Activated naive CD4-positive, alpha-beta T cell treated with anti-CD3 and anti-CD28 coated beads, Interleukin-2, amount 50 U/mL, for 24 hours (primary cell): Measurements from ENCODE around the gene LHX6.

ENCODE experiments used
- H3K27ac Mint-ChIP-seq: one replicate; pipeline ENCODE4 v1.8.0; 2021; ENCODE audit warnings: mild to moderate bottlenecking, mixed read lengths
- H3K27me3 Mint-ChIP-seq: one replicate; pipeline ENCODE4 v1.8.0; 2021; ENCODE audit warnings: mixed read lengths
- H3K36me3 Mint-ChIP-seq: one replicate; pipeline ENCODE4 v1.8.0; 2021; ENCODE audit warnings: mixed read lengths
- H3K4me1 Mint-ChIP-seq: one replicate; pipeline ENCODE4 v1.8.0; 2021; ENCODE audit warnings: mixed read lengths
- H3K4me3 Mint-ChIP-seq: one replicate; pipeline ENCODE4 v1.8.0; 2021; ENCODE audit warnings: mild to moderate bottlenecking, mixed read lengths
- H3K9me3 Mint-ChIP-seq: one replicate; pipeline ENCODE4 v1.8.0; 2021; ENCODE audit warnings: mixed read lengths

LHX6 gene

GRCh38 chr9:122228568-122229484, at the start of gene LHX6:
TSS of gene LHX6 (minus strand) at chr9:122228957. CDS start at chr9:122228740, 217 bp downstream.
- H3K27ac Mint-ChIP-seq, result no peak within 1 kb of the TSS

GRCh38 chr9:122277285-122277897, 48.6 kb upstream of the LHX6 start:
- Mint-ChIP-seq H3K27ac (no peak overlapping the region), H3K4me3 (no peak overlapping the region), H3K36me3 (peaks cover 40% of the 10 kb centered on the region), H3K9me3 (no peaks in the 10 kb centered on the region), H3K27me3 (no peaks in the 10 kb centered on the region), H3K4me1 (peaks cover 47% of the 10 kb centered on the region)

More at GRCh38 chr9:122228568-122229484, at the start of gene LHX6:
- Mint-ChIP-seq H3K36me3 (no peaks in the 10 kb centered on the region), H3K4me3 (peak within 1 kb of the TSS; percentile 19), H3K4me1 (peaks cover 4% of the 10 kb centered on the region), H3K9me3 (no peaks in the 10 kb centered on the region), H3K27me3 (peaks cover 19% of the 10 kb centered on the region)

GRCh38 chr9:122276096-122276495, 47.3 kb upstream of the LHX6 start:
- H3K9me3 Mint-ChIP-seq, result no peaks in the 10 kb centered on the region
- H3K4me3 Mint-ChIP-seq, result no peak overlapping the region
- H3K4me1 Mint-ChIP-seq, result peaks cover 57% of the 10 kb centered on the region
- no peaks in the 10 kb centered on the region for H3K27me3 Mint-ChIP-seq
- no peak overlapping the region for H3K27ac Mint-ChIP-seq
- peaks cover 37% of the 10 kb centered on the region for H3K36me3 Mint-ChIP-seq

- no peaks in the 10 kb centered on the region for H3K9me3 Mint-ChIP-seq
- H3K4me3 Mint-ChIP-seq, result peak overlapping the region; percentile 5
- H3K4me1 Mint-ChIP-seq, result peaks cover 54% of the 10 kb centered on the region
- H3K27ac Mint-ChIP-seq, result no peak overlapping the region
- H3K36me3 Mint-ChIP-seq, result peaks cover 34% of the 10 kb centered on the region
- no peaks in the 10 kb centered on the region for H3K27me3 Mint-ChIP-seq
These were observed 45.3 kb upstream of the LHX6 start for GRCh38 chr9:122274055-122274454.

- Mint-ChIP-seq H3K36me3 (peaks cover 17% of the 10 kb centered on the region), H3K9me3 (no peaks in the 10 kb centered on the region), H3K4me3 (no peak overlapping the region), H3K4me1 (peaks cover 66% of the 10 kb centered on the region), H3K27ac (no peak overlapping the region), H3K27me3 (no peaks in the 10 kb centered on the region)
These were observed 39.5 kb upstream of the LHX6 start for GRCh38 chr9:122268041-122268814.

GRCh38 chr9:122265149-122265915, 36.6 kb upstream of the LHX6 start:
- Mint-ChIP-seq H3K4me1 (peaks cover 65% of the 10 kb centered on the region), H3K9me3 (no peaks in the 10 kb centered on the region)

GRCh38 chr9:122264360-122265148, 35.8 kb upstream of the LHX6 start, which contains the start of the genes MRRF and RBM18:
TSS of gene MRRF (plus strand) at chr9:122264882. CDS start at chr9:122270892, 6,010 bp downstream.
TSS of gene RBM18 (minus strand) at chr9:122264840. CDS start at chr9:122261492, 3,348 bp downstream.
- Mint-ChIP-seq H3K27ac (peak within 1 kb of the TSS; percentile 99), H3K4me3 (peak within 1 kb of the TSS; percentile 99), H3K4me1 (peaks cover 64% of the 10 kb centered on the region), H3K9me3 (no peaks in the 10 kb centered on the region), H3K27me3 (no peaks in the 10 kb centered on the region), H3K36me3 (peaks cover 3% of the 10 kb centered on the region)

More at GRCh38 chr9:122265149-122265915, 36.6 kb upstream of the LHX6 start:
- H3K27ac Mint-ChIP-seq, result peak overlapping the region; percentile 99
- H3K36me3 Mint-ChIP-seq, result peaks cover 3% of the 10 kb centered on the region
- no peaks in the 10 kb centered on the region for H3K27me3 Mint-ChIP-seq
- H3K4me3 Mint-ChIP-seq, result peak overlapping the region; percentile 99

GRCh38 chr9:122263699-122264349, 35.1 kb upstream of the LHX6 start:
- H3K4me1 Mint-ChIP-seq, result peaks cover 64% of the 10 kb centered on the region
- H3K36me3 Mint-ChIP-seq, result peaks cover 3% of the 10 kb centered on the region
- H3K27me3 Mint-ChIP-seq, result no peaks in the 10 kb centered on the region

GRCh38 chr9:122262073-122262472, 33.3 kb upstream of the LHX6 start:
- Mint-ChIP-seq H3K4me1 (peaks cover 56% of the 10 kb centered on the region), H3K27ac (no peak overlapping the region), H3K4me3 (peak overlapping the region; percentile 52), H3K27me3 (no peaks in the 10 kb centered on the region), H3K9me3 (no peaks in the 10 kb centered on the region), H3K36me3 (peaks cover 9% of the 10 kb centered on the region)

More at GRCh38 chr9:122263699-122264349, 35.1 kb upstream of the LHX6 start:
- no peaks in the 10 kb centered on the region for H3K9me3 Mint-ChIP-seq
- H3K27ac Mint-ChIP-seq, result peak overlapping the region; percentile 99
- H3K4me3 Mint-ChIP-seq, result peak overlapping the region; percentile 99

GRCh38 chr9:122261469-122261881, 32.7 kb upstream of the LHX6 start:
- Mint-ChIP-seq H3K4me1 (peaks cover 54% of the 10 kb centered on the region), H3K9me3 (no peaks in the 10 kb centered on the region), H3K27ac (no peak overlapping the region), H3K27me3 (no peaks in the 10 kb centered on the region), H3K36me3 (peaks cover 9% of the 10 kb centered on the region), H3K4me3 (peak overlapping the region; percentile 27)

- H3K27me3 Mint-ChIP-seq, result no peaks in the 10 kb centered on the region
- peaks cover 6% of the 10 kb centered on the region for H3K36me3 Mint-ChIP-seq
- peaks cover 47% of the 10 kb centered on the region for H3K4me1 Mint-ChIP-seq
These were observed 30.2 kb upstream of the LHX6 start for GRCh38 chr9:122258886-122259415.

GRCh38 chr9:122256206-122256605, 27.4 kb upstream of the LHX6 start:
- Mint-ChIP-seq H3K27ac (no peak overlapping the region), H3K4me3 (no peak overlapping the region), H3K27me3 (no peaks in the 10 kb centered on the region), H3K9me3 (no peaks in the 10 kb centered on the region), H3K36me3 (peaks cover 15% of the 10 kb centered on the region), H3K4me1 (peaks cover 36% of the 10 kb centered on the region)

More at GRCh38 chr9:122258886-122259415, 30.2 kb upstream of the LHX6 start:
- Mint-ChIP-seq H3K9me3 (no peaks in the 10 kb centered on the region), H3K4me3 (no peak overlapping the region), H3K27ac (no peak overlapping the region)

GRCh38 chr9:122254761-122255160, 26.0 kb upstream of the LHX6 start:
- H3K9me3 Mint-ChIP-seq, result no peaks in the 10 kb centered on the region
- no peak overlapping the region for H3K4me3 Mint-ChIP-seq
- peaks cover 21% of the 10 kb centered on the region for H3K36me3 Mint-ChIP-seq
- no peak overlapping the region for H3K27ac Mint-ChIP-seq
- no peaks in the 10 kb centered on the region for H3K27me3 Mint-ChIP-seq
- H3K4me1 Mint-ChIP-seq, result peaks cover 31% of the 10 kb centered on the region
